ENCODE data around the gene CNTNAP5. TPM values are rescaled to one million over a fixed set of nuclear protein-coding genes. Genes with fewer than 3 reads are reported as not detected.

Gene CNTNAP5
- total RNA-seq, 1 donor from 2014 or later, result not detected

- Histone ChIP-seq H3K27ac (no peak overlapping the region), H3K9me3 (no peaks in the 10 kb centered on the region), H3K36me3 (no peaks in the 10 kb centered on the region), H3K4me3 (no peak overlapping the region), H3K4me1 (no peaks in the 10 kb centered on the region), H3K27me3 (ENCODE audit: low read depth) (no peaks in the 10 kb centered on the region)
- TF ChIP-seq, protein P1, sequence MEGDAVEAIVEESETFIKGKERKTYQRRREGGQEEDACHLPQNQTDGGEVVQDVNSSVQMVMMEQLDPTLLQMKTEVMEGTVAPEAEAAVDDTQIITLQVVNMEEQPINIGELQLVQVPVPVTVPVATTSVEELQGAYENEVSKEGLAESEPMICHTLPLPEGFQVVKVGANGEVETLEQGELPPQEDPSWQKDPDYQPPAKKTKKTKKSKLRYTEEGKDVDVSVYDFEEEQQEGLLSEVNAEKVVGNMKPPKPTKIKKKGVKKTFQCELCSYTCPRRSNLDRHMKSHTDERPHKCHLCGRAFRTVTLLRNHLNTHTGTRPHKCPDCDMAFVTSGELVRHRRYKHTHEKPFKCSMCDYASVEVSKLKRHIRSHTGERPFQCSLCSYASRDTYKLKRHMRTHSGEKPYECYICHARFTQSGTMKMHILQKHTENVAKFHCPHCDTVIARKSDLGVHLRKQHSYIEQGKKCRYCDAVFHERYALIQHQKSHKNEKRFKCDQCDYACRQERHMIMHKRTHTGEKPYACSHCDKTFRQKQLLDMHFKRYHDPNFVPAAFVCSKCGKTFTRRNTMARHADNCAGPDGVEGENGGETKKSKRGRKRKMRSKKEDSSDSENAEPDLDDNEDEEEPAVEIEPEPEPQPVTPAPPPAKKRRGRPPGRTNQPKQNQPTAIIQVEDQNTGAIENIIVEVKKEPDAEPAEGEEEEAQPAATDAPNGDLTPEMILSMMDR (IDR thresholded peaks at IDR 0.05), result no peak
- intact Hi-C loops (cut with DNase I), result no loop called here
- ATAC-seq (no peak), DNase-seq (no peak)
These were observed 888.8 kb downstream of the CNTNAP5 start for GRCh38 chr2:124913868-124914267.

GRCh38 chr2:124915567-124915966, 890.5 kb downstream of the CNTNAP5 start:
- no peak for DNase-seq
- intact Hi-C loops (cut with DNase I), result no loop called here
- H3K4me3 ChIP-seq, result no peak overlapping the region
- TF ChIP-seq, protein P1 (IDR thresholded peaks at IDR 0.05), result no peak
- H3K36me3 ChIP-seq, result no peaks in the 10 kb centered on the region
- no peaks in the 10 kb centered on the region for H3K4me1 ChIP-seq
- H3K9me3 ChIP-seq, result no peaks in the 10 kb centered on the region
- no peak for ATAC-seq
- H3K27ac ChIP-seq, result no peak overlapping the region
- H3K27me3 ChIP-seq (ENCODE audit: low read depth), result no peaks in the 10 kb centered on the region

DNA sequence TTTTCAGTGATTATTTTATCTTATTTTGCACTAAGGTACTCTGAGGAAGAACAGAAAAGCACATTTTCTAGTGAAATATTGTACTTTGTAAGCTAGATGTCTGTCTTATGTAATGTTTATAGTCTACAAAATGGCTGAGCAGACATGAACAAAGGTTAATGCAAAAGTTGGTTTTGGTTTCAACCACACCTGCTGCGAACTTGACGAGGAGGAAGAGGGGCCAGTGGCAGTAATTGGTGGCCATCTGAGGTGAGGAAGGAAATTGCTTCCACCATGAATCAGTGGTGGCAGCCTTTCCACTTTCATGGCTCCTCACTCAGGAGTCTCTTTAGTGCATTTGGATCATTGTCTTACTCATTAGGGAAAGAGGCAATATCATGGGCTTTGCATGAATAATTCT, 894.2 kb downstream of the CNTNAP5 start:
- no peak for DNase-seq
- Histone ChIP-seq H3K4me3 (no peak overlapping the region), H3K27ac (no peak overlapping the region), H3K9me3 (no peaks in the 10 kb centered on the region), H3K27me3 (ENCODE audit: low read depth) (no peaks in the 10 kb centered on the region), H3K4me1 (no peaks in the 10 kb centered on the region), H3K36me3 (no peaks in the 10 kb centered on the region)
- TF ChIP-seq, protein P1 (IDR thresholded peaks at IDR 0.05), result no peak
- intact Hi-C loops (cut with DNase I), result no loop called here
- ATAC-seq, result no peak

- H3K27ac ChIP-seq, result no peak overlapping the region
- intact Hi-C loops (cut with DNase I), result no loop called here
- no peaks in the 10 kb centered on the region for H3K4me1 ChIP-seq
- no peaks in the 10 kb centered on the region for H3K27me3 ChIP-seq (ENCODE audit: low read depth)
- no peaks in the 10 kb centered on the region for H3K36me3 ChIP-seq
- DNase-seq (no peak), ATAC-seq (no peak)
- H3K4me3 ChIP-seq, result no peak overlapping the region
- TF ChIP-seq, protein P1 (IDR thresholded peaks at IDR 0.05), result no peak
- H3K9me3 ChIP-seq, result no peaks in the 10 kb centered on the region
These were observed 895.4 kb downstream of the CNTNAP5 start for GRCh38 chr2:124920448-124920847.

DNA sequence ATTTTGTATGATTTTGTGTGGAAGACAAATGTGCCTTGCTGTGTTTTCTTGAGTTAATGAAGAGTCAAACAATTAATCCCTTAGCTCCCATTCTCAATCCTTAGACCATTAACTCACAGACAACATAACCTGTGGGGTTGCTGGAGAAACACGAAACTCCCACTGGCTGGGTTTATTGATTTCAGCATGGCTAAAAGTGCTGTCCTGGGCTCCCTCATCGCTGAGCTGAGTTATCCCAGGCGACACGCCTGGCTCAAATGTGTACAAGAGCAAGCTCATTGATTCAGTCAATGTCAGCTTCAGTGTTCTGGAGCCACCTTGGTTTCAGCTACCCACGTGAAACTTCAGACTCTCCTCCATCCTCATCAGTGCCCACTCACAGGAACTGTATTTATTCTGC, 896.1 kb downstream of the CNTNAP5 start:
- ATAC-seq, result no peak
- Histone ChIP-seq H3K9me3 (no peaks in the 10 kb centered on the region), H3K4me1 (no peaks in the 10 kb centered on the region), H3K4me3 (no peak overlapping the region), H3K36me3 (no peaks in the 10 kb centered on the region), H3K27ac (no peak overlapping the region), H3K27me3 (ENCODE audit: low read depth) (no peaks in the 10 kb centered on the region)
- TF ChIP-seq, protein P1 (IDR thresholded peaks at IDR 0.05), result no peak
- DNase-seq, result no peak
- intact Hi-C loops (cut with DNase I), result no loop called here

DNA sequence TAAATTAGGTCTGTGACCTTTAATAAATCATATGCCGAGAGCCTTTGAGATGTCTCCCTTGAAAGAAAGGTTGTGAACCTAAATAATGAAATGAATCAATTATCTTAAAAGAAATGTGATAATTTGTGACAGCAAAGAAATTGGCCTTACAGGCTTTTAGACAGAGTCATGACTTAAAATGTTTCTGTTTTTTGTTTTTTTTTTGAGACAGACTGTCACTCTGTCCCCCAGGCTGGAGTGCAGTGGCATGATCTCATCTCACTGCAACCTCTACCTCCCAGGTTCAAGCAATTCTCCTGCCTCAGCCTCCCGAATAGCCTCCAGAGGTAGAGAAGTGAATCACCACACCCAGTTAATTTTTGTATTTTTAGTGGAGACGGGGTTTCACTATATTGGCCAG, 898.0 kb downstream of the CNTNAP5 start:
- no peaks in the 10 kb centered on the region for H3K27me3 ChIP-seq (ENCODE audit: low read depth)
- H3K4me1 ChIP-seq, result no peaks in the 10 kb centered on the region
- no peak overlapping the region for H3K27ac ChIP-seq
- no peaks in the 10 kb centered on the region for H3K36me3 ChIP-seq
- H3K4me3 ChIP-seq, result no peak overlapping the region
- no peaks in the 10 kb centered on the region for H3K9me3 ChIP-seq
- TF ChIP-seq, protein P1 (IDR thresholded peaks at IDR 0.05), result no peak
- DNase-seq (no peak), ATAC-seq (no peak)
- intact Hi-C loops (cut with DNase I), result no loop called here
